AG10803 (cell line): ENCODE results near the gene TM9SF4.

Experiments
- DNase-seq: peaks from one replicate; pipeline ENCODE4 v3.0.0; 2010; ENCODE audit warnings: low read depth
- H3K4me3 ChIP-seq: 2 replicates; pipeline ENCODE4 v1.5.1; 2011; ENCODE audit warnings: mild to moderate bottlenecking, low read length, control low read depth
- TF ChIP-seq, protein P1 (sequence below): conservative IDR thresholded peaks from 2 replicates; pipeline ENCODE4 v1.5.1; 2011; ENCODE audit warnings: mild to moderate bottlenecking, low read length, control low read depth, inconsistent platforms

Gene TM9SF4

DNA sequence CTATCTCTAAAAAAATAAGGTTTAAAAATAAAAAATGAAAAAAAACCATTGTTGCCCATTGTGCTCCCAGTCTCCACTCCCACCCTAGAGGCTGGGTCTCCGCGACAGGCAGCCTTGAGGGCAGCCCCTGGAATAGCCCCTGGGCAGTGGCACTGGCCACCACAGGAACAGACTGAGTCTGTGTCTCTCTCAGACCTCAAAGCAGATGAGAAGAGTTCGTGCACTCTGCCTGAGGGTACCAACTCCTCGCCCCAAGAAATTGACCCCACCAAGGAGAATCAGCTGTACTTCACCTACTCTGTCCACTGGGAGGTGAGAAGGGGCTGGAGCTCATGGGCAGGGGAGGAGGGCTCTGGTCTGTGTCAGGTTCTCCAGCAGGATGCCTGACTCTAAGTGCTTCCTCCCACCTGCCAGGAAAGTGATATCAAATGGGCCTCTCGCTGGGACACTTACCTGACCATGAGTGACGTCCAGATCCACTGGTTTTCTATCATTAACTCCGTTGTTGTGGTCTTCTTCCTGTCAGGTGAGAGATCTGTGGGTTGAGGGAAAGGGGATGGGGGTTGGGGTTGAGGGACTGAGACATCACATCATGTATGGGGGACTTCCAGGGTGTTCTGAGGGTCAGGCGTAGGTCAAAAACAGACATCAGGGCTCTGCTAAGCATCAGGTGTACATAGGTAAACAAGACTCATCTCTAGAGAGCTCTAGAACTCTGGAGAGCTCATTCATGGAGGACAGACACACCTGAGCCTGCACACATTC is 35.6 kb downstream of the TM9SF4 start:
- no peak overlapping the region for H3K4me3 ChIP-seq
- TF ChIP-seq, protein P1, sequence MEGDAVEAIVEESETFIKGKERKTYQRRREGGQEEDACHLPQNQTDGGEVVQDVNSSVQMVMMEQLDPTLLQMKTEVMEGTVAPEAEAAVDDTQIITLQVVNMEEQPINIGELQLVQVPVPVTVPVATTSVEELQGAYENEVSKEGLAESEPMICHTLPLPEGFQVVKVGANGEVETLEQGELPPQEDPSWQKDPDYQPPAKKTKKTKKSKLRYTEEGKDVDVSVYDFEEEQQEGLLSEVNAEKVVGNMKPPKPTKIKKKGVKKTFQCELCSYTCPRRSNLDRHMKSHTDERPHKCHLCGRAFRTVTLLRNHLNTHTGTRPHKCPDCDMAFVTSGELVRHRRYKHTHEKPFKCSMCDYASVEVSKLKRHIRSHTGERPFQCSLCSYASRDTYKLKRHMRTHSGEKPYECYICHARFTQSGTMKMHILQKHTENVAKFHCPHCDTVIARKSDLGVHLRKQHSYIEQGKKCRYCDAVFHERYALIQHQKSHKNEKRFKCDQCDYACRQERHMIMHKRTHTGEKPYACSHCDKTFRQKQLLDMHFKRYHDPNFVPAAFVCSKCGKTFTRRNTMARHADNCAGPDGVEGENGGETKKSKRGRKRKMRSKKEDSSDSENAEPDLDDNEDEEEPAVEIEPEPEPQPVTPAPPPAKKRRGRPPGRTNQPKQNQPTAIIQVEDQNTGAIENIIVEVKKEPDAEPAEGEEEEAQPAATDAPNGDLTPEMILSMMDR = no peak
- DNase-seq = no peak

DNA sequence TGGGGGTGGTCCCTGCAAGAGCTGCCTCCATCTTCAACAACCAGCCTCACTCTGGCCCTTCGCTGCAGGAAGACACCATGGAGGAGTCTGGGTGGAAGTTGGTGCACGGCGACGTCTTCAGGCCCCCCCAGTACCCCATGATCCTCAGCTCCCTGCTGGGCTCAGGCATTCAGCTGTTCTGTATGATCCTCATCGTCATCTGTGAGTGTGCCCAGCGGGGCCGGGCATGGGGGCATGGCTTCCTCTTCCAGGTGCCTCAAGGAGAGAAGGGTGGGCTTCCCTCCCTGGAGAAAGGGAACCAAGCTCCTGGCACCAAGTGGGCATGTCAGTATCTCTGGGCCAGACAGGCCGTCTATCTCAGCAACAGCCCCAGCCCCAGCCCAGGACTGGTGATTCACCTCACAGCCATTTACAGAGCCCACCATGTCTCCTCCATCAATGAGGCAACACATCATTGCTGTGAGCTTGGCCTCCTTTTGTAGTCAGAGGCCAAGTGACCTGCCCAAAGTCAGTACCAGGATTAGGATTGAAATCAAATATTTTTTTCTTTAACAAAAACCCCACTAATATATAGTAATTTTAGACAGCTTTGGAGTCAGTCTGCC is 40.2 kb downstream of the TM9SF4 start:
- no peak overlapping the region for H3K4me3 ChIP-seq
- DNase-seq = no peak
- TF ChIP-seq, protein P1 = no peak

DNA sequence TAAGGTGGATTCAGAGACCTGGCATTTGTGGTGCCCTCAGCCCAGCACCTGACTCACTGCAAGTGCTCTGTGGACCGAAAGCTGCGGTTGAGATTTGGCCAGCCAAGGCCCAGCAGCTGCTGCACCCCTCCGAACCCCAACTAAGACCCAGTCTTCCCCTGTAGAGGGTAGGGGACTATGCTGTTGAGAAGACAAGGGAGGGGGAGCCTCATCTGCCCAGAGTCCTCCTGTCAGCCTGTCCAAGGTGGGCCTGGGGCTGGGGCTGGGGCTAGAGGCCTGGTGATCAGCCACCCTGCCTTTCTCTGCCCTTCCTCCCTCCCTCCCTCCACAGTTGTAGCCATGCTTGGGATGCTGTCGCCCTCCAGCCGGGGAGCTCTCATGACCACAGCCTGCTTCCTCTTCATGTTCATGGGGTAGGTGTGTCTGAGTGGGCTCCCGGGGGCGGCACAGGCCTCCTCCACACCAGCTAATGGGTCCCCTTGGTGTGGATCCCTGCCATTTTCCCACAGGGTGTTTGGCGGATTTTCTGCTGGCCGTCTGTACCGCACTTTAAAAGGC is 40.9 kb downstream of the TM9SF4 start:
- TF ChIP-seq, protein P1 = no peak
- H3K4me3 ChIP-seq = no peak overlapping the region
- no peak for DNase-seq

DNA sequence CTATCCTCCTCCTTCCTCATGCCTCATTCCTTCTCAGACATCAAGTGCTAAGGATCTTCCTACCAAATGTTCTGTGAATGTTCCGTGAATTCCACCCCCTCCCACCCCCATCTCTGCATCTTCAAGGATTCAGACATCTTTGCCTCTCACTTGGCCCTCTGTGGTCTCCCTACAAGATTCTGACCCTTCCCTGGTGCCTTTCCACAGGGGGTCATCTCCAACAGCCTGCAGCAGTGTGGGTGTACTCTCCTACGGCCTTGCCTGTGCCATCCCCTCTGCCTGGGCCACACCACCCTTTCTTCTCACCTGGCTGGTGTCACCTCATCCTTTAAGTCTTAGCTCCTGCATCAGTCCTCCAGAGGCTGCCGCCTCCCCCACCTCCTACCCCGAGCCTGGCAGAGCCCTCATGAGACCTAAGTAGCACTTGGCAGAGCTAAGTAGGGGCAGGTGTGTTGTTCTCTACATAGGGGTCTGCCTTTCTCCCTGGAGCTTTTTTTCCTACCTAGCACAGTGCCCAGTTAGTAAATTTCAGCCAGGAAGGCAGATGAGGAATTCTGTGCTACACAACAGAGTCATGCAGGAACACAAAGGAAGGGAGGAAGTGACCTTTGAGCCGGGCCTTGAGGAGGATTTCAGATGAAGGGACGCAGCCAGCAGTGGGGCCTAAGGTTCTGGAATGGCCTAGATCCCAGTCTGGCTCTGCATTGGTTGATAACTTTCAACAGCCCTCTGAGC is 43.1 kb downstream of the TM9SF4 start:
- TF ChIP-seq, protein P1 = no peak
- DNase-seq = no peak
- no peak overlapping the region for H3K4me3 ChIP-seq

DNA sequence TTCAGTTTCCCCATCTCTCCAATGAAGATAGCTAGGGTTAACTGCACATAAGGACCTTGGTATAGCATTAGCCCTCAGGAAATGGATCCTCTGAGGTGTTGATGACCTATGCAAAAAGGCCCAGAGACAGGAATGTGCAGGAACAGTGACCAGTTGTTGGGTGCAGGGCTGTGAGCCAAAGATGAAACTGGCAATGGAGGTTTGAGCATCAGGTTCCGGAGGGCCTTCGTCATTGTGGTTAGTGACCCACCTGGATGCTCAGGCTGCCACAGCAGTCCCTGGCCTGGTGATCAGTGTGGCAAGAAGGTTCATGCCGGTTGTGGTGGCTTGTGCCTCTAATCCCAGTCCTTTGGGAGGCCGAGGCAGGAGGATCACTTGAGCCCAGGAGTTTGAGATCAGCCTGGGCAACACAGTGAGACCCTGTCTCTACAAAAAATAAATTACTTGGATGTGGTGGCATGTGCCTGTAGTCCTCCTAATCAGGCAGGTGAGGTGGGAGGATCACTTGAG is 43.7 kb downstream of the TM9SF4 start:
- TF ChIP-seq, protein P1 = no peak

DNA sequence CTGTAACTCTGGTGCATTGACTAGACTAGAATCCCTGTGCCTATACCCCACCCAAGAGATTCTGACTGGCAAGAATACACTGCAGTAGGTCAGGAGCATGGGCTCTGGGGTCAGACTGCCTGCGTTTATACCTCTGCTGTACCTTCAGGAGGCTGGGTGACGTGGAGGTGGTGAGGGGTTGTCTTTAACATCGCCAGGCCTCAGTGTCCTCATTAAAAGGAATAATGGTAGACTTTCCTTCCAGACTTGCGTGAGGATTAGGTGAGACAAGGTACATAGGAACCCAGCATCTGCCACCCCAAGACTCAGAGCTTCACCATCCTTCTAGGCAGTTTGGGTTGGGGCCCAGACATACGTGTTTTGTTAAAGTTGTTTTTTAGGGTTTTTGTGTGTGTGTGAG is 44.3 kb downstream of the TM9SF4 start:
- TF ChIP-seq, protein P1 = no peak
- DNase-seq = no peak
- no peak overlapping the region for H3K4me3 ChIP-seq

More for the DNA sequence above, 43.7 kb downstream of the TM9SF4 start:
- no peak overlapping the region for H3K4me3 ChIP-seq
- DNase-seq = no peak
